HG03159 (cell line): ENCODE data around the gene CCDC85C.

ENCODE experiments used
- ATAC-seq: cut with Tn5 transposase; IDR thresholded peaks from one replicate; pipeline ENCODE4 v1.9.1; 2021; ENCODE audit warnings: mild to moderate bottlenecking, moderate library complexity; ENCODE audit not compliant: unreplicated experiment

CCDC85C gene

DNA sequence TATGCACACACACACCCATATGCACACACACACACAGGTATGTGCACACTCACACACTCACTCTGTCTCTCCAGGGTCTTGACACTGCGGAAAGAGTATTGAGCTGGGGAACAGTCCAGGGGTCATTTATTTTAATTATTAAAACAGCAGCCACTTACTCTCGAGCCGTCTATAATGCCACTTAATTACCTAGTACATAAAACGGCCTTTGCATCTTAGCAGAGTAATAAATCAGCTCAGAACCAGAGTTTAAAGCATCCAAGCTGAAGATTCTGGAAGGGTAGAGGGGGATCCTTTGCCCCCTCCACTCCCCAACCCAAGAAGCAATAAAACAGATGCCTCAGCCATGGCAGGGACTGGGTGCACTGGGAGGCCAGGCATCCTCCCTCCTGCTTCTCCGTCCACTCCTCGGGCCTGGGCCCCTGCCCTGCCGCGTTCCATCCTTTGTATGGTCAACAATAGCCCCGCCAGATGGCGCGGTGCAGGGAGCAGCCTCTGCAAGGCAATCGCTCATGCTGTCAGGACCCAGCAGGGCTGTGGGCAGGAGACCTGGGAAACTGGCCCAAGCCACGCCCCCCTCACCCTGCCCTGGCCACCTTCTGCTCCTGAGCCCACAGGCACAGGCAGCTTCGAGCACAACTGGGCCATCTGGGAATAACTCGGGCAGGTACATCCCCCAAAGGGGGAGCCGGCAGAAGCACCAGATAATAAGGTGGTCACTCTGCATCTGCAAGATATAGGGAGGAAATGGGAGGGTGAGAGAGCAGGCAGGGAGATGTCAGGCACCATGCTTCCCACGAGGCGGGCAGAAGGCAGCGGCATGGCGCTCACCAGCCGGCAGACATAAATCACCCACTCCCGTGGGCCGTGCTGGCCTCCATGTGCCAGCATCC, 40.9 kb downstream of the CCDC85C start:
- no peak for ATAC-seq

DNA sequence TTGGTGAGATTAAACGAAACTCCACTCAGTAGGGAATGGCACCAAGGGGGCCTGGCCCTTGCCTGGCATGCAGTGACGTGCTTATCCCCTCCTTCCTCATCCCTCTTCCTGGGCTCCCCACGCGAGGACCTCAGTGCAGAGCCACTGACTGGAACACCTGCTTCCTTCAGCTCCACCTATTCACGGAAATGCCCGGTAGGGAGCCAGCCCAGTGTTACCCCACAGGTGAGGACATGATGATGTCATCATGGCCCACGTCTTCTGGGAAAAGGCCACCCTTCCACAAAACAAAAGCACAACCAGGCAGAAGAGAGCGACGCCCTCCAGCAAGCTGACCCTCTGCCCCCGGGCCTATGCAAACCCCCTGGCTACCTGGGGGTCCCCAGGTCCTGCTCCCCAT, 42.1 kb downstream of the CCDC85C start:
- ATAC-seq = no peak

DNA sequence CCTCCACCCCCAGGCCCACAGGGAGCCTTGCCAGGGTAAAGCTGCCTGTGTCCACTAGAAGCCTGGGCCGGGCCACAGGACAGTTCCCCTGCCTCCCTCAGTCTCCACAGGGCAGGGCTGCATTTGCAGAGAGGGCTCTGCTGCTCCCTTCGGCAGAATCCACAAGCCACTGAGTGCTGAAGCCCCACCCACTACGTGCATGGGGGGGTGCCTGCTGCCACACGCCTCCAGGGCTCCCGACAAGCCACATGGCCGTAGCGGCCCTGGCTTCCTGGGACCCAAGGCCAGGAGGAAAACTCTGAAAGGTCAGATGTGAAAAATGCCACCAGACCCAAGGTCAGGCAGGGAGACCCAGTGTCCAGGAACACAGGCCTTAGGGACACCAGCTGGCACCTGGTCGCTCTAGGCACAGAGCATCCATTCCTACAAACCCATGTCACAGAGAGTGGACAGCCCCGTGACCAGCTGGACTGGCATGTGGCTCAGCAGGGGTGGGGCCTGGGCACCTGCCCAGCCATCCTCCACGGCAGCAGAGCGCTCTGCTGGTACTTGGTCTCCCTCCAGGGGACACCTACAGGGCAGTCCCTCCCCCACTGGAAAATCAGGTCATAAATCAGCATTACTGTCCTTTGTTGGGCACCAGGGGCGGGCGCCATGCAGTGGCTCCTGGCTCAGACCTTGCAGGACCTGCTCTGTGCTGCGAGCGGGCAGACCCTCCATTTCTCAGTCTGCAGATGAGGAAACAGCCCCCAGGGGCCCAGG, 42.9 kb downstream of the CCDC85C start:
- ATAC-seq = no peak

DNA sequence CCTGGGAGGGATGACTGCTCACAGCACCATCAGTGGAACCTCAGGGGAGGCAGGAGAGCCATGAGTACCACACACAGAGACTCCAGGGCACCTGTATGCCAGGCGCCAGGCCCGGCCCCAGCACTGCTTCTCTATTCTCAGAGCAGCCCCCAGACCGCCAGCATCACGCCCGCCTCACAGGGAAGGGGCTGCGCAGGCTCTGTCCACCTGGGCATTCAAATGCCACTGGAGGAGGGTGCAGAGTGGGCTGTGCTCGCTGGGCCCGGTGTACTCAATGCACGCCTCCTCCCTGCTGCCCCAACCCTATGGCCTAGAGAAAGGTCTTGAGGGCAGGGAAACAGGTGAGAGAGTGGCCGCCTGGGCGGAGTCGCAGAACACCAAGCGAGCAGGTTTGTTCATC, 43.6 kb downstream of the CCDC85C start:
- ATAC-seq = no peak

DNA sequence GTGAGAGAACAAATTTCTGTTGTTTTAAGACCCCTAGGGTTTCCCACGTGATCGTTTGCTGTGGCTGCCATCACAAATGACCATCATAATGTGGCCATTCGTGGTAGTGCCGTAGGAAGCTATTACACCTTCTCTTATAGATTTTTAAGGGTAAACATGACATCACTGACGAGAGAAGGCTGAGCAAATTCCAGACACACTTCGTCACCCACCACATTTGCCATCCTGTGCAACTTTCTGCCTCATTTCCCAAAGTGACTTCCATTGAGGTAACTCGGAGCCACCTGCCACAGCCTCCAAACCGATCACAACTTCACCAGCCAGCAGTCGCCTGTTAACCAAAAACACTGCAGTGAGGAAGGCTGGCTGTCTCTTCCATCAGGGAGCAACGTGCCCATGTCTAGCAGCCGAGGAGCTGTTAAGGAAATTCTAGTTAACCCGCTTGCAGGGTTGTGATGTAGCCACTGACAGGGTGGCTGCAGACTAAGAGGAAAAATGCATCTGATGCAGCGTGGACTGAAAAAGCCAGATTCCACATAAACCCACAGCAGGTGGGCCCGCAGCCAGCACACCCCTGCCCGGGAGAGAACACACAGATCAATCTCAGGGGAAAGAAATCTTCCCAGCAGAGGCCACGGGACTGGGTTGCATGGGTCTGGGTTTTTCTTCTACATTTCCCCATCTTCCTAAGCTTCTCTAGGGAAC, 44.6 kb downstream of the CCDC85C start:
- no peak for ATAC-seq

DNA sequence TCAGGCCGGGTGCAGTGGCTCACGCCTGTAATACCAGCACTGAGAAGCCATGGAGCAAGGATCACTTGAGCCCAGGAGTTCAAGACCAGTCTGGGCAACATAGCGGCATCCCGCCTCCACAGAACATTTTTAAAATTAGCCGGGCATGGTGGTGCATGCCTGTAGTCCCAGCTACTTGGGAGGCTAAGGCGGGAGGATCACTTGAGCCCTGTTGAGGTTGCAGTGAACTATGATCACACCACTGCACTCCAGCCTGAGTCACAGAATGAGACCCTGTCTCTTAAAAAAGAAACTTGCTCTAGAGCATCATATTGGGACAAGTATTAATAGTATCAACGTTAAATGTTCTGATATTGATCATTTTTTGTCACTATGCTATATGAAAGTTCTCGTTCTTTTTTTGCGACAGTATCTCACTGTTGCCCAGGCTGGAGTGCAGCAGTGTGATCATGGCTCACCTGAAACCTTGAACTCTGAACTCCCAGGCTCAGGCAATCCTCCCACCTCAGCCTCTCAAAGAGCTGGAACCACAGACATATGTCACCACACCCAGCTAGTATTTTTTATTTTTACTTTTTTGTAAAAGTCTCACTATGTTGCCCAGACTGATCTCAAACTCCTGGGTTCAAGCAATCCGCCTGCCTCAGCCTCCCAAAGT, 47.7 kb downstream of the CCDC85C start:
- no peak for ATAC-seq

DNA sequence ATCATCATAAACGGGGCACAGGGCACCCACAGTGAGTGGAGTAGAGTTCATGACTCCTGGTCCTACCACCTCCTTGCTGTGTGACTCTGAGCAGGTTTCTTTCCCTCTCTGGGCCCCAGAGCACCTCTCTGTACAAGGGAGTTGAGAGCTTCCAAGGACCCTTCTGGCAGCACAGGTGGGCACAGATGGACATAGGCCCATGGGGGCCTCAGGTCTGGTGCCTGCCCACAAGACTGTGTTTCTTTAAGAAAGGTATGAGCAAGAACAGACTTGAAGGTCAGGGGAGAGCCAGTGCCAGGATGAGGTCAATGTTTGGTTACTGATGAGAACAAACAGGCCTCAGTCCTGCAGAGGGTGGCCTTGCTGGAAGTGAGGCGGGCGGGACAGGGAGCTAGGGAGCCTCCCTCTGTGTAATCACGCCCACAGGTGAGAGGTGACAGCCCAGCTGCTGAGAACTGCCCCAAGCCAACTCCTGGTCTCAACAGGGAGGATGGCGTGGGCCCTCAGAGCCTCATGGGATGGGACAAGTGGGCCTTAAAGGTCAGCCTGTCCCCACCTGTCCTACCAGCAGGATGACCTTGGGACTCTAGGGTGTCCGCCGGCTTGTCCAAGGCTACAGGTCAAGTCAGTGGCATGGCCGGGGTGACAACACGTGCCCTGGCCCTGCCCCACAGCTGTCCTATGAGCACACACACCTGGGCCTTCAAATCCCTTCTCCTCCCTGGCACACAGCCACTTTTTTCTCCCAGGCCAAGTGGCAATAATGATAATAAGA, 49.1 kb downstream of the CCDC85C start:
- ATAC-seq = no peak

DNA sequence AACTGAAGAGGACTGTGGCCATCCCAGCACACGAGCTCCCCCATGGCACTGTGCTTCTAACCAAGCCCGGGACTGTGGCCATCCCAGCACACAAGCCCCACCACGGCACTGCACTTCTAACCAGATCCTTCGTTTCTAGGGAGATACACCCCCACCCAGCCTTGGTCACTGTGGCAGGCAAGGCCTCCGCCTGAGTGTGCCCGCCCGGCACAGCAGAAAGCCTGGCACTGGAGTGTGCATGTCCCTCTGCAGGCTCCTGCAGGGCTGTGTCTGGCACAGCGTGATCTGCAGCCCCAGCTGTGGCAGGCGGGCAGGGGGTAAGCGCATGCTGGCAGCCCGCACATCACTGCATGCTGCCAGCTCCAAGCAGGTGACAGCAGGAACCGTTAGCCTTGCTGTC, 49.8 kb downstream of the CCDC85C start:
- ATAC-seq = no peak

DNA sequence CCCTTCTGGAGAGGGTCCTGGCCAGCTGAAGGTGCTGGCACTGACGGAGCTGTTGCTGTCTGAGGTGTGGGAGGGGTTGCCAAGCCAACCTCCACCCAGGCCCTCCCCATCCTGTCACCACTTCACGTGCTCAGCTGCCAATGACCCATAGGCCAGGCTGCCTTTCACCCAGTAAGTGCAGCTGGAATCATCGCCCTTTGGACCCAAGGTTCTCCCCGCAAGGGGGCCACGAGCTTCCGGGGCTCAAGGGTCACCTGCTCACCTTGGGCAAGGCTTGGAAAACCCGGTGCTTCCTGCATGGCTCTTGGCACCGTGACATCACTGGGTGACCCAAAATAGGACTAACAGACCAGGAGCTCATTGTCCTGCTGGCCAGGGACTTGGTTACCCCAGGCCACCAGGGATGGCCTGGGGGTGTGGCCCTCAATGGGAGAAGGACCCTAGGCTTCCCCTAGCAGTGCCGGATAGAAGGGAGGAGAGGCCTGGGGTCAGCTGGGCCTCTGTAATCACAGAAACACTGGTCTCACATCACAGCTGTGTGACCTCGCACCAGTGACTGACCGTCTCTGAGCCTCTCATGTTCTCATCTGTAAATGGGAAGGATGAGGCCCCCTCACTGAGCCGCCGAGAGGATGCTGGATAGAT, 51.3 kb downstream of the CCDC85C start:
- ATAC-seq = no peak

DNA sequence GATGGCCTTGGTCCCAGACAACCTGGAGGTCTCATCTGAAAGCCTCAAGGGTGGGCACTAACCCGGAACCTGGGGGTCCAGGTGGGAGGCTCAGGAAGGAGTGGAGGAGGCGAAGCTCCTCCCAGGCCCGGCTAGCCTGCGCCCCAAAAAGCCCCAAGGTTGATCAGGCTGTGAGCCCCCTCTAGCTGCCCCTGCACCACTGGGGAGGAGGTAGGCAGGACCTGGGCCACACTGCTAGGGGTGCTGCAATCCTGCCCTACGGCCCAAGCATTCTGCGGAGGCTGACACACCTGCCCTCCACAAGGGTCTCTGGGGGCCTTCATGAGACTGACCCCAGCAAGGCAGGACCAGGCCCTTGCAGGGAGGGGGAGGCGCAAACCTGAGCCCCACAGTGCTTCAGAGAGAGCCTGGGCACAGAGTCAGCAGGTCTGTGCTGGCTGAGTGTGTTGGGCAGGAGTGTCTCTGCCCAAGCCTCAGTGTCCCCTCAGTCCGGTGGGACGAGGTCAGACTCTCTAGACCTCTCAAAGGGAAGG, 51.9 kb downstream of the CCDC85C start:
- no peak for ATAC-seq

DNA sequence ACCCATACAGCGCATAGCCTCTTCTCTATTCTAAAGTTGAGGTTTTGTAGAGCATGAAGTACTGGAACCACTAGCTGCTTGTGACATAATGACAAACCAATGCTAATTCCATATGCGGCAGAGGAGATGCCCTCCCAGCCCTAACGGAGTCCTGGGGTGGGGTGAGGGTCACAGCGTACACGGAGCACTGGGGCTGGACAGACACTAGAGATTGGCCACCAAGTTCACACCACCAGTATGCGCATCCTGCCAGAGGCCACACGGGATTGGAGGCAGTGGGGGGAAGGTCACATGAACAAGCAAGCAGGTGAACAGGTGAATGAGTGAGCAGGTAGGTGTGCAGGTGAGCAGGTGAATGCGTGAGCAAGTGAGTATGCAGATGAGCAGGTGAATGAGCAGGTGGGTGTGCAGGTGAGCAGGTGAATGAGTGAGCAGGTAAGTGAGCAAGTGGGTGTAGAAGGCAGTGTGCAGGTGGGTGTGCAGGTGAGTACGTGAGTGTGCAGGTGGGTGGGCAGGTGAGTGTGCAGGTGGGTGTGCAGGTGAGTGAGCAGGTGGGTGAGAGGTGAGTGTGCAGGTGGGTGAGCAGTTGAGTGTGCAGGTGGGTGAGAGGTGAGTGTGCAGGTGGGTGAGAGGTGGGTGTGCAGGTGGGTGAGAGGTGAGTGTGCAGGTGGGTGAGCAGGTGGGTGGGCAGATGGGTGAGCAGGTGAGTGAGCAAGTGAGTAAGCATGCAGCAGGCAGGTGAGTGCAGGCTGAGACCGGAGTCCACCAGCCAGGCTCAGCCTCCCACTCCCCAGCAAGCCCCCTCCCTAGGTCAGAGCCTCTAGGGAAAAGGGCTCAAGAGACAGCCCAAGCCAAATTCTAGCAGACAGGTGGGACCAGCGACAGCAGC, 52.7 kb downstream of the CCDC85C start:
- no peak for ATAC-seq

DNA sequence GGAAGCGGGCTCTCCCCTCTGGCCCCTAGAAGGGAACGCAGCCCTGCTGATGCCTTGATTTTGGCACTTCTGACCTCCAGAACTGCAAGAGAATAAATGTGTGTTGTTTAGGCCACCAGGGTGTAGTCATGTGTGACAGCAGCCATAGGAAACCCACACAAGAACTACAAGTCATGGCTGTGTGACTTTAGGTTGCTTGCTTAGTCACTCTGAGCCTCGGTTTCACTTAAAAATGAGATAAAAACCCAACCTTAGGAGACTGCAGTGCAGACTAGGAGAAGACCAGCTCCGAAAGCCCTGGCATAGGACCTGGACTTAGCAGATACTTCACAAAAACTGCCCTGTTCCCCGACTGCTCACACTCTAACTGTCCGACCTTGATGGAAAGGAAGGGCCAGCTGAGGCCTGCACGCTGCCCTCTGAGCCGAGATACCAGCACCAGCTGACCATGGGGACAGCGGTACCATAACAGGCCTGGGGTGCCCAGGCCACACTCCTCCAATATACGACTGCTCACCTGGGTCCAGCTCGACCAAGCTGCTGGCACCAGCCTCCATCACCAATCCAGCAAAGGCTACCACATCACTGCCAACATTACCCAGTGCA, 53.5 kb downstream of the CCDC85C start:
- no peak for ATAC-seq

DNA sequence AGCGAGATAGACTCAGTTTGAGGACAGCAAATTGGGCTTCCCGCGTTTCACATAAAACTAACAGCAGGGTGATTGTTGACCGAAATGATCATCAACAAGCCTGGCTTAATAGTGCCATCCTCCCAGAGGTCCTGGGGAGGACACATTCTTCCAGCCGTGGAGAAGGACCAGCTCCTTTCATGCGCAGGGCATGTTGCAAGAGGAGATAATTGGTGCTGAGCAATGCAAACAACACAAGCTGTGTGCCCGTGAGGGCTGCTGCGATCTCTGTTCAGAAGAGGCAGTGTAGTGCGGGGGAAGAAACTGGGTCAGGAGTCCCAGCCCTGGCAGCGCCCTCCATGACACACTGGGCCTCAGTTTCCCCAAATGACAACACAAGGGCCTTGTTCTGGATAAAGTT, 54.3 kb downstream of the CCDC85C start:
- no peak for ATAC-seq

DNA sequence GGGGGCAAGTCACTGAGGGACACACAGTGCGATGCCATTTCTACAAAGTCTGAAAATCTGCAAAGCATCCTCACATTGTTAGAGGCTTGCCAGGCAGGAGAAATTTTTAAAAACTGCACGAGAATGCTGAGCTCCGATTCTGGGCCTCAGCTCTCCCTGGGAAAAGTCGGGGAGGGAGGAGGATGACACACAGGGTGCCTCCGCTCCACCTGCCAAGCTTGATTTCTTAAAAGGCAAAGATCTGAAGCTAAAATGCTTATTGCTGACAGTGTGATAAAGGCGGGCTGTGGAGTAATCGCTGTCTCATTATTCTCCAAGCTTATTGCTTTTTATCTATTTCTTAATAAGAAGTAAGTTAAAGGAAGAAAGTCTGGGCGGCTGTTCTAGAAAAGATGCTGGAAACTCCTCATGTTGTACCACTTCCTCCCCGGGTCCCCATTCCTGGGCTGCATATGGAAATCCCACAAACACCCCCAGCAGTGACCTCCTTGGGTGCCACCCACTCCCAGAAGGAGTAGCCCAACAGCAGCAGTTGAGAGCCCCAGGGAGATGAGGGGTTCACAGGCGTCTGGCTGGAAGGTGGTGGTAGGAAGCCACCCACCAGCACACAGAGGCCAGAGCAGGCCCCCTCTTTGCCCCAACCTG, 55.0 kb downstream of the CCDC85C start:
- ATAC-seq = no peak

DNA sequence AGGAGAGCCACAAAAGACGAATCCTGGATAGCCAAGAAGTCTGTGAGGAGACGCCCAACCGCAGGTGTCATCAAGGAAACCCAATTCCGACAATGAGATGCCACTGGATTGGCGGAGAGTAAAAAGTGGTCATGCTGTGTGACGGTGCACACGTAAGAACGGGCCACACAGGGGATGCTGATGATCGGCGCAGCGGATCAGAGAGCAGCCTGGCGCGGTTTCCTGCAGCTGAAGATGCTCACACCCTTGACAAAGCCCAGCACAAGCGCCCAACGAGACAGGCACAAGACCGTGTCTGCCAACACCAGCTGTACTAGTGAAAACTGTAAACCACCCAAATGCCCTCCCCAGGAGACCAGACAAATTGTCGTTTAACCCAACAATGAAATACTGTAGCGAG, 55.8 kb downstream of the CCDC85C start:
- no peak for ATAC-seq

DNA sequence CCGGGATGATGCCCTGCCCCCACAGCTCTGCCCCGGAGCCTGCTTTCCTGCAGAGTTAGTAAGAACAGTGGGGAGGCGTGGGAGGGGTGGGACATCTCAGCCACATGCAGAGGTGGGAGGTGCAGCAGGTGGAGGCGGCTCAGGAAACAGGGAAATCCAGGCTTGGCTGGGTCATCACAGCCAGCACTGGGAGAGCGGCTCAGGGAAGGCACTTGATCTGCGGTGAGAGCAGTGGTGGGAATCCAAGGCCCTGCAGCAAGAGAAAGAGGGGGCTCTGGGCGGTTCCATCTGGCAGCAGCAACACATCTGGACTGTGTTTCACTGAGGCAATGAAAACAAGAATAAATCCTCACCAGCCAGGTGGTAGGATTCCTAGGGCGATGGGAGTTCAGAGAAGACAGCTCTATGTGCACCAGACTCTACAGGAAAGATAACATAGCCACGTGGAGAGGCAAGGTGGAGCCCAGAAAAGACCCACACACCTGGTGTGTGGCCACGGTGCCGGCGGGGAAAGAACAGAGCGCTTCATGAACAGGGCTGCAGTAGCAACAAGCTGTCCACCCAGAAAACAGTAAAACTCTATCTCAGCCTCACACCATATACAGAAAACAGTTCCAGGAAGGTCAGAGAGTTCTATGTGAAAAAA, 57.6 kb downstream of the CCDC85C start:
- no peak for ATAC-seq

DNA sequence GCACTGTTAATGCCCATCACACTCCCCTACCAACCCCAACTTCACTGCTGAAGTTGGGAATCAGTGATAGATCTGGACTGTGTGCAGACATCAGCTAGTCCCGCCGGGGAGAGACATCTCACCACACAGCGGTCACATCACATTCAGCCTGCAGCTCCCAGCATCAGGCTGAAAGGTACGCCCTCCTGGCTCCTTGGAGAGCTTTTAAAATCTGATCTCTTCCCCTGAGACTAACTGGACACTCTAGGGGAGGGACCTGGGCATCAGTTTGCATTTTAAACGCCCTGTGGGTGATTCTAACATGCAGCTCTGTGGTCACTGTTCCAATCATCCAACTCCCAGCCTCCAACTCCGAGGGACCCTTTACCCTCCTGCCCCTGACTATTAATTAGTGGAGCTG, 58.4 kb downstream of the CCDC85C start:
- no peak for ATAC-seq
